CD4-positive, alpha-beta T cell treated with Interleukin-4 for 1 hour (primary cell): ENCODE data around the gene ABCA13.

Experiments used
- DNase-seq, 2 donors: peaks; one replicate each; pipeline ENCODE4 v3.0.0-alpha.2; 2020 to 2022

ABCA13 gene

GRCh38 chr7:48242846-48243245, 71.6 kb downstream of the ABCA13 start:
- no peak for DNase-seq

GRCh38 chr7:48244864-48245271, 73.6 kb downstream of the ABCA13 start:
- DNase-seq = no peak

- DNase-seq = no peak
Observed at GRCh38 chr7:48245751-48246472, 74.7 kb downstream of the ABCA13 start.

GRCh38 chr7:48249166-48249565, 77.9 kb downstream of the ABCA13 start:
- no peak for DNase-seq

GRCh38 chr7:48250441-48250951, 79.2 kb downstream of the ABCA13 start:
- no peak for DNase-seq

- DNase-seq = no peak
Observed at GRCh38 chr7:48251766-48252165, 80.5 kb downstream of the ABCA13 start.

- DNase-seq = no peak
Observed at GRCh38 chr7:48252995-48253394, 81.7 kb downstream of the ABCA13 start.

- DNase-seq = no peak
Observed at GRCh38 chr7:48255046-48255445, 83.8 kb downstream of the ABCA13 start.

- no peak for DNase-seq
Observed at GRCh38 chr7:48259463-48260280, 88.4 kb downstream of the ABCA13 start.

GRCh38 chr7:48261696-48262095, 90.4 kb downstream of the ABCA13 start:
- no peak for DNase-seq

- DNase-seq = no peak
Observed at GRCh38 chr7:48262606-48263310, 91.5 kb downstream of the ABCA13 start.

GRCh38 chr7:48263311-48263650, 92.0 kb downstream of the ABCA13 start:
- DNase-seq = no peak

- no peak for DNase-seq
Observed at GRCh38 chr7:48269066-48269465, 97.8 kb downstream of the ABCA13 start.

- no peak for DNase-seq
Observed at GRCh38 chr7:48274662-48275061, 103.4 kb downstream of the ABCA13 start.

- no peak for DNase-seq
Observed at GRCh38 chr7:48279420-48279819, 108.2 kb downstream of the ABCA13 start.

GRCh38 chr7:48280100-48280499, 108.8 kb downstream of the ABCA13 start:
- no peak for DNase-seq

GRCh38 chr7:48285373-48285772, 114.1 kb downstream of the ABCA13 start:
- no peak for DNase-seq

- no peak for DNase-seq
Observed at GRCh38 chr7:48286836-48287235, 115.6 kb downstream of the ABCA13 start.

- DNase-seq = no peak
Observed at GRCh38 chr7:48289656-48290055, 118.4 kb downstream of the ABCA13 start.

GRCh38 chr7:48292949-48293348, 121.7 kb downstream of the ABCA13 start:
- no peak for DNase-seq

- DNase-seq = no peak
Observed at GRCh38 chr7:48295296-48295971, 124.2 kb downstream of the ABCA13 start.

GRCh38 chr7:48296966-48297365, 125.7 kb downstream of the ABCA13 start:
- no peak for DNase-seq

GRCh38 chr7:48298779-48299178, 127.5 kb downstream of the ABCA13 start:
- no peak for DNase-seq
